Fibroblast of villous mesenchyme (primary cell): ENCODE measurements around the gene CACNA1C. TPM values are rescaled to one million over a fixed set of nuclear protein-coding genes. Genes with fewer than 3 reads are reported as not detected.

ENCODE experiments used
- DNase-seq: peaks from one replicate; pipeline ENCODE4 v3.0.0-alpha.2; 2010; ENCODE audit warnings: low read depth
- H3K4me3 ChIP-seq: 2 replicates; pipeline ENCODE4 v1.5.1; 2011; ENCODE audit warnings: low read depth, mild to moderate bottlenecking, low read length
- CTCF ChIP-seq: IDR thresholded peaks from 2 replicates; pipeline ENCODE4 v1.5.1; 2012; ENCODE audit warnings: low read depth, mild to moderate bottlenecking, low read length; ENCODE audit not compliant: insufficient read depth
- total RNA-seq: library from RNA; depleted of rRNA; stranded (reverse); fragments of >200 nt; gene quantifications from 2 replicates; pipeline ENCODE4 v1.2.3, GENCODE V29; 2012

The CACNA1C gene
- total RNA-seq, 1 donor = 11.7 TPM

- no peak for DNase-seq
- no peak overlapping the region for H3K4me3 ChIP-seq
- no peak for TF ChIP-seq CTCF
Measured at GRCh38 chr12:2494486-2495192, 441.9 kb downstream of the CACNA1C start.

DNA sequence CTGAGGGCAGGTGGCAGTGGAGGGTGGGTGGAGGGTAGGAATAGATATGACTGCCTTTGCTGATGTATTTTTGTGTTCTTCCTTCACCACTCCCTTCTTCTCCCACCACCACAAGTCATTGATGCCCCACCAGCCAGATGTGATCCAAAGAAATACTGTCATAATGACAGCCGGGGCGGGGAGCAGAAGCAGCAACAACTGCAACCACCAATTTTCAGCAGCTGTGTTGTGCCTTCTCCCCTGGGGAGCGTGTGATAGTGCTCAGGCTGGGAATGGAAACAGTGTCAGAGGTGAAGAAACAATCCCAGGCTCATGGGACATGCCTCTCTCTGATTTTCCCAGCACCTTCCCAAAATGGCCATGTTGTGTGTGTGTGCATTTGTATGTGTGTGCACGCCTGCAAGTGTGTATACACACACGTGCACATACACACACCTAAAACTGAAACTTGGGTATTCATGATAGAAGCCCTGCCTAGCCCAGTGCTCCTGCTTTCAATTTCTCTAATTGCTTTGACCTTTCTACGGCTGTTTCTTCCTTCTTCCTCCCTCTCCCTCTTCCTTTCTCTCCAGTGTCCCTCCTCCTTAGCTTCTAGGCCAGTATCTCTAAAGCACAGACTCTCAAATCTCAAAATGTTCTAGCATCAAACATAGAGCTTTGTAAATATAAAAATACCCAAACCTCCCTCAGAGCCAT is 442.8 kb downstream of the CACNA1C start:
- no peak for TF ChIP-seq CTCF
- H3K4me3 ChIP-seq = no peak overlapping the region
- no peak for DNase-seq

- H3K4me3 ChIP-seq = no peak overlapping the region
- no peak for DNase-seq
- TF ChIP-seq CTCF = no peak
Measured at GRCh38 chr12:2498964-2499500, 446.2 kb downstream of the CACNA1C start.

DNA sequence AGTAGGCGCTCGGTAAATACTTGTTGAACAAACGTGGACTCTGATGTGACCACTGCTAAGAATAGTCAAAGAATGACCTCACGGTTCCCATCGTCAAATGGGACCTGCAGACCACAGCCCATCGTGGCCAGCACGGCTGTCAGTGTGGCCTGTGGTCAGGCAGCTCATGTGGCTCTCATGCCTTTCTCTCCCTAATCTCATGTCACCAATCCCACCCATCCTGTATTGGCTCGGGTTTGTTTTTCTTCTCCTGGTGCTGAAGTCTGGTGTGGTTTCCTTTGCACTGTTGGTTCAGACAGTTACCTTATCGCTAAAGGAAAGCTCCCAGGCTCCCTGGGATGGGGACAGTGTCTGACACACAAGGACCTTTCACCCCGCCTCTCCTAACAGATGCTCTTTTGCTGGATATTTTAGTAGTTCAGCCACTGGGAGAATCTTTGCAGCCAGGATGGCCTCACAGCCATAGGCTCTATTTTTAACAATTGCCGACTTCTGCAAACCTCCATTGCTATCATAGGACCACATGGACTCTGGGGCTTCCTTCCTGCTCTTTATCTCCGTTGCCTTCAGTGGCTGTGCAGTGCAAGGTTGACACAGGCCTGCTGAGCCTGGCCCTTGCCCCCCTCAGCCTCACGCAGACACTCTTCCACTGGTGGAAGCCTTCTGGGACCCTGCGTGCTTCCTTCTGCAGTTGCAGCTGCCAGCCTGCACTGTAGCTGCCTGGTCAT is 448.8 kb downstream of the CACNA1C start:
- H3K4me3 ChIP-seq = no peak overlapping the region
- TF ChIP-seq CTCF = no peak
- no peak for DNase-seq

DNA sequence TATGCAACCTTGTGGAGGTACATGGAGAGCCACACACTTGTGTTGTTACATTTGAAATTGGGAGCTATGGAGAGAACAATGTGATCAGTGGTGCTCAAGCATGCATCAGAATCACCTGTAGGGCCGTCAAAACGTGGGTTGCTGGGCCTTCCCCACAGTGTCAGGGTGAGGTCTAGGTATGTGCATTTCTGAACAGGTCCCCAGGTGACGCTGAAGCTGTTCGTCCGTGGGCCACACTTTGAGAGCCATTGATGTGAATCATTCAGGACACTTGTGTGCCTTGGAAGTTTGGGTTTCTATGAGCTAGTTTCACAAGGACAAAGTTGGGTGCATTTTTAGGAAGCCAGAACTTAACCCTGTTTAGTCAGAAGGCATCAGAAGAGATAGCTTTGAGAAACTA is 450.2 kb downstream of the CACNA1C start:
- DNase-seq = no peak
- no peak overlapping the region for H3K4me3 ChIP-seq
- TF ChIP-seq CTCF = no peak

- no peak for DNase-seq
- no peak for TF ChIP-seq CTCF
- no peak overlapping the region for H3K4me3 ChIP-seq
Measured at GRCh38 chr12:2503762-2504161, 451.0 kb downstream of the CACNA1C start.
